Activated naive CD8-positive, alpha-beta T cell treated with anti-CD3 and anti-CD28 coated beads, Interleukin-2, amount 10 ng/mL, durations not matched to agents 7 days and 5 days (primary cell): ENCODE results near the gene USP28. TPM values are rescaled to one million over a fixed set of nuclear protein-coding genes. Genes with fewer than 3 reads are reported as not detected.
"Not testable (repeated sequence)": the region's sequence is repeated elsewhere in the genome, so short reads cannot be mapped to it uniquely, and the experiment has no call there.

Experiments used
- ATAC-seq: fragments of 150-1000 bp; cut with Tn5 transposase; one replicate; pipeline ENCODE4 v1.10.0; 2021; ENCODE audit warnings: low read depth, moderate library complexity
- POLR2A ChIA-PET: fragments of 350-600 bp; sonication (Branson Sonifier 250); formaldehyde crosslinking; loops from one replicate; lab custom pipeline; 2021; ENCODE audit warnings: antibody characterized with exemption; lab: Charles Lee
- DNase-seq: peaks from one replicate; pipeline ENCODE4 v3.0.0; 2021
- H3K27ac Mint-ChIP-seq: one replicate; pipeline ENCODE4 v1.8.0; 2022; ENCODE audit warnings: mild to moderate bottlenecking, mixed read lengths
- H3K27me3 Mint-ChIP-seq: one replicate; pipeline ENCODE4 v1.8.0; 2022; ENCODE audit warnings: mild to moderate bottlenecking, moderate library complexity, mixed read lengths
- H3K36me3 Mint-ChIP-seq: one replicate; pipeline ENCODE4 v1.8.0; 2021; ENCODE audit warnings: mild to moderate bottlenecking, mixed read lengths
- H3K4me1 Mint-ChIP-seq: one replicate; pipeline ENCODE4 v1.8.0; 2021; ENCODE audit warnings: mixed read lengths
- H3K4me3 Mint-ChIP-seq: one replicate; pipeline ENCODE4 v1.8.0; 2022; ENCODE audit warnings: mild to moderate bottlenecking, moderate library complexity, mixed read lengths
- H3K9me3 Mint-ChIP-seq: one replicate; pipeline ENCODE4 v1.8.0; 2021; ENCODE audit warnings: mixed read lengths
- total RNA-seq, 2 experiments: library from RNA; stranded (reverse); gene quantifications; one replicate each; pipeline ENCODE4 v1.2.3, GENCODE V29; 2021

The USP28 gene
- total RNA-seq, 2 experiments from 2014 or later = 43.0 to 44.9 TPM

DNA sequence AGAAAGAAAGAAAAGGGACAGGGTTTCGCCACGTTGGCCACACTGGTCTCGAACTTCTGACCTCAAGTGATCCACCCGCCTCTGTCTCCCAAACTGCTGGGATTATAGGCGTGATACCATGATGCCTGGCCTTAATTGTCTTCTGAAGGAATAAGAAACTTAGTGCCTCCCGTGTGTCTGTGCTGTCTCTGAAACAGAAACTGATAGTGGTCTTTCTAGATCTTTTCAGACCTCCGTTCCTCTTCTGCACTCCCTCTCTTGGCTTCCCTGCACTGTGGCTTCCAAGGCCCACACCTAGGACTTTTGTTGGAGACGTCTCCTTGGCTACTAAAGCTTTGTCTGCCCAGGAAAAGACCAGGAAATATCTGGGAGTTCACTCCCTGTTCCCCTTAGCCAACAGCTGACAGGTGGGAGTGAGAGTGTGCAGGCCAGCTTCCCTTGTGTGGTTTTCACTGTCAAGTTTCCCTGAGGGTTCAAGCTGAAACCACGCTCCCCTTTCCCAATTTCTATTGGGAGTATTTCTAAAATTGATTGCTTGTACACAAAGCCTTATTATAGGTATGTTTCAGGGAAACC lies 19.1 kb upstream of the USP28 start:
- DNase-seq (no peak), ATAC-seq (no peak)
- Mint-ChIP-seq H3K4me3 (peak overlapping the region; percentile 57), H3K9me3 (no peaks in the 10 kb centered on the region), H3K36me3 (no peaks in the 10 kb centered on the region), H3K4me1 (peaks cover 5% of the 10 kb centered on the region), H3K27me3 (no peaks in the 10 kb centered on the region), H3K27ac (peak overlapping the region; percentile 58)
- POLR2A ChIA-PET = no interaction called here

- POLR2A ChIA-PET = no interaction called here
- no peak overlapping the region for H3K4me3 Mint-ChIP-seq
- no peaks in the 10 kb centered on the region for H3K36me3 Mint-ChIP-seq
- no peak for ATAC-seq
- H3K4me1 Mint-ChIP-seq = no peaks in the 10 kb centered on the region
- DNase-seq = no peak
- no peaks in the 10 kb centered on the region for H3K27me3 Mint-ChIP-seq
- no peaks in the 10 kb centered on the region for H3K9me3 Mint-ChIP-seq
- H3K27ac Mint-ChIP-seq = no peak overlapping the region
These were observed 13.5 kb upstream of the USP28 start for GRCh38 chr11:113888848-113889247.

GRCh38 chr11:113885897-113886296 lies 10.5 kb upstream of the USP28 start:
- no peak overlapping the region for H3K4me3 Mint-ChIP-seq
- H3K9me3 Mint-ChIP-seq = no peaks in the 10 kb centered on the region
- no peak overlapping the region for H3K27ac Mint-ChIP-seq
- H3K4me1 Mint-ChIP-seq = no peaks in the 10 kb centered on the region
- peaks cover 2% of the 10 kb centered on the region for H3K27me3 Mint-ChIP-seq
- ATAC-seq (no peak), DNase-seq (no peak)
- POLR2A ChIA-PET = no interaction called here
- H3K36me3 Mint-ChIP-seq = no peaks in the 10 kb centered on the region

DNA sequence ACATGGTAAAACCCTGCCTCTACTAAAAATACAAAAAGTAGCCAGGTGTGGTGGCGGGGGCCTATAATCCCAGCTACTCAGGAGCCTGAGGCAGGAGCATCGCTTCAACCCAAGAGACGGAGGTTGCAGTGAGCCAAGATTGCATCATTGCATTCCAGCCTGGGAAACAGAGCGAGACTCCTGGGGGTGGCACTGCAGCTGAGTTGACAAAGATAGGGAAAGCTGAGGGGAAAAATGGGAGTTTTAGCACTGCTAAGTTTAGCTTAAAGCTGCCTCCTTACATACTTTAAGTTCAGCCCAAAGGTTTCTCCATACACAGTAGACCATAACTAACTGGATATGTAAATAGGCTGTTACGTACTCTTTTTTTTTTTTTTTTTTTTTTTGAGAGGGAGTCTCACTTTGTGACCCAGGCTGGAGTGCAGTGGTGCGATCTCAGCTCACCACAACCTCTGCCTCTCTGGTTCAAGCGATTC lies 9.0 kb upstream of the USP28 start:
- Mint-ChIP-seq H3K27me3 (peaks cover 2% of the 10 kb centered on the region), H3K27ac (no peak overlapping the region), H3K9me3 (no peaks in the 10 kb centered on the region), H3K4me1 (no peaks in the 10 kb centered on the region), H3K4me3 (no peak overlapping the region), H3K36me3 (no peaks in the 10 kb centered on the region)
- POLR2A ChIA-PET = no interaction called here
- DNase-seq (no peak), ATAC-seq (no peak)

GRCh38 chr11:113881856-113882255 lies 6.5 kb upstream of the USP28 start:
- H3K27me3 Mint-ChIP-seq = peaks cover 2% of the 10 kb centered on the region
- no peak overlapping the region for H3K4me3 Mint-ChIP-seq
- H3K9me3 Mint-ChIP-seq = peaks cover 2% of the 10 kb centered on the region
- peaks cover 8% of the 10 kb centered on the region for H3K4me1 Mint-ChIP-seq
- H3K36me3 Mint-ChIP-seq = peaks cover 2% of the 10 kb centered on the region
- DNase-seq (no peak), ATAC-seq (no peak)
- POLR2A ChIA-PET = no interaction called here
- H3K27ac Mint-ChIP-seq = no peak overlapping the region

- Mint-ChIP-seq H3K9me3 (peaks cover 2% of the 10 kb centered on the region), H3K4me3 (no peak overlapping the region), H3K27ac (no peak overlapping the region), H3K4me1 (peaks cover 12% of the 10 kb centered on the region), H3K27me3 (peaks cover 2% of the 10 kb centered on the region), H3K36me3 (peaks cover 2% of the 10 kb centered on the region)
- POLR2A ChIA-PET = no interaction called here
- ATAC-seq (no peak), DNase-seq (no peak)
These were observed 5.6 kb upstream of the USP28 start for GRCh38 chr11:113880971-113881370.

- DNase-seq, H3K9me3 Mint-ChIP-seq, POLR2A ChIA-PET, H3K36me3 Mint-ChIP-seq, ATAC-seq, H3K27me3 Mint-ChIP-seq, H3K4me3 Mint-ChIP-seq, H3K27ac Mint-ChIP-seq: not testable (repeated sequence)
- peaks cover 17% of the 10 kb centered on the region for H3K4me1 Mint-ChIP-seq
These were observed 4.1 kb upstream of the USP28 start for GRCh38 chr11:113879446-113879845.

- no peak overlapping the region for H3K4me3 Mint-ChIP-seq
- H3K27me3 Mint-ChIP-seq = no peaks in the 10 kb centered on the region
- peaks cover 31% of the 10 kb centered on the region for H3K4me1 Mint-ChIP-seq
- H3K9me3 Mint-ChIP-seq = peaks cover 2% of the 10 kb centered on the region
- POLR2A ChIA-PET = no interaction called here
- H3K36me3 Mint-ChIP-seq = peaks cover 13% of the 10 kb centered on the region
- ATAC-seq (no peak), DNase-seq (no peak)
- H3K27ac Mint-ChIP-seq = peak overlapping the region; percentile 76
These were observed 2.3 kb upstream of the USP28 start for GRCh38 chr11:113877670-113878055.

GRCh38 chr11:113876798-113877669 lies 1.7 kb upstream of the USP28 start:
- H3K9me3 Mint-ChIP-seq = peaks cover 2% of the 10 kb centered on the region
- no peaks in the 10 kb centered on the region for H3K27me3 Mint-ChIP-seq
- DNase-seq (no peak), ATAC-seq (no peak)
- POLR2A ChIA-PET = no interaction called here
- peak overlapping the region; percentile 76 for H3K27ac Mint-ChIP-seq
- H3K36me3 Mint-ChIP-seq = peaks cover 16% of the 10 kb centered on the region
- peaks cover 35% of the 10 kb centered on the region for H3K4me1 Mint-ChIP-seq
- H3K4me3 Mint-ChIP-seq = no peak overlapping the region

- DNase-seq (no peak), ATAC-seq (no peak)
- no peaks in the 10 kb centered on the region for H3K27me3 Mint-ChIP-seq
- peaks cover 38% of the 10 kb centered on the region for H3K4me1 Mint-ChIP-seq
- peaks cover 18% of the 10 kb centered on the region for H3K36me3 Mint-ChIP-seq
- H3K4me3 Mint-ChIP-seq = peak overlapping the region; percentile 99
- H3K27ac Mint-ChIP-seq = peak overlapping the region; percentile 98
- POLR2A ChIA-PET = interaction anchor here (0.9 to 1.9 kb wide), 3 partner anchors 10 to 307 kb away, joined by 3 to 5 read pairs (median 3); no protein-coding TSS in a partner anchor
- peaks cover 2% of the 10 kb centered on the region for H3K9me3 Mint-ChIP-seq
These were observed 864 bp upstream of the USP28 start for GRCh38 chr11:113876074-113876797.

GRCh38 chr11:113874581-113875233 lies 665 bp downstream of the USP28 start:
- Mint-ChIP-seq H3K36me3 (peaks cover 18% of the 10 kb centered on the region), H3K9me3 (peaks cover 2% of the 10 kb centered on the region), H3K27me3 (no peaks in the 10 kb centered on the region), H3K4me3 (peak overlapping the region; percentile 99), H3K27ac (peak overlapping the region; percentile 88), H3K4me1 (peaks cover 44% of the 10 kb centered on the region)
- ATAC-seq (peak; percentile 31), DNase-seq (no peak)
- POLR2A ChIA-PET = interaction anchor here (1.0 to 1.9 kb wide), 4 partner anchors 12 to 309 kb away, joined by 3 to 7 read pairs (median 5); no protein-coding TSS in a partner anchor

DNA sequence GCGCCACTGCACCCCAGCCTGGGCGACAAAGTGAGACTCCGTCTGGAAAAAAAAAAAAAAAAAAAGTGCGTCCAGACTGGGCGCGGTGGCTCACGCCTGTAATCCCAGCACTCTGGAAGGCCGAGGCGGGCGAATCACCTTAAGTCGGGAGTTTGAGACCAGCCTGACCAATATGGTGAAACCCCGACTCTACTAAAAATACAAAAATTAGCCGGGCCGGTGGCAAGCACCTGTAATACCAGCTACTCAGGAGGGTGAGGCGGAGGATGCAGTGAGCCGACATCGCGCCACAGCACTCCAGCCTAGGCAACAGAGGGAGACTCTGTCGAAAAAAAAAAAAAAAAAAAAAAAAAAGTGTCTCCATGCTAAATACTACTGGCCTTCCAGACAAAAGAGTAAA lies 1.3 kb downstream of the USP28 start:
- Mint-ChIP-seq H3K27me3 (no peaks in the 10 kb centered on the region), H3K27ac (peak overlapping the region; percentile 88), H3K36me3 (peaks cover 18% of the 10 kb centered on the region), H3K4me3 (peak overlapping the region; percentile 99), H3K9me3 (peaks cover 2% of the 10 kb centered on the region), H3K4me1 (peaks cover 44% of the 10 kb centered on the region)
- POLR2A ChIA-PET = interaction anchor here (0.6 to 1.4 kb wide), 3 partner anchors 11 to 559 kb away, joined by 4 to 7 read pairs (median 4); no protein-coding TSS in a partner anchor
- DNase-seq = no peak
- ATAC-seq = no peak

- Mint-ChIP-seq H3K27ac (no peak overlapping the region), H3K4me1 (peaks cover 45% of the 10 kb centered on the region), H3K36me3 (peaks cover 18% of the 10 kb centered on the region), H3K27me3 (no peaks in the 10 kb centered on the region), H3K4me3 (peak overlapping the region; percentile 99), H3K9me3 (no peaks in the 10 kb centered on the region)
- POLR2A ChIA-PET = no interaction called here
- DNase-seq (no peak), ATAC-seq (no peak)
These were observed 2.1 kb downstream of the USP28 start for GRCh38 chr11:113873236-113873626.
